CD4-positive, alpha-beta T cell treated with Interleukin-1 beta for 1 hour (primary cell): Measurements from ENCODE around the gene GALNT17.

Experiments
- DNase-seq, 2 donors: peaks; one replicate each; pipeline ENCODE4 v3.0.0-alpha.2; 2020 to 2022

Gene GALNT17

GRCh38 chr7:71342202-71342601 is 210.3 kb downstream of the GALNT17 start:
- DNase-seq = no peak

DNA sequence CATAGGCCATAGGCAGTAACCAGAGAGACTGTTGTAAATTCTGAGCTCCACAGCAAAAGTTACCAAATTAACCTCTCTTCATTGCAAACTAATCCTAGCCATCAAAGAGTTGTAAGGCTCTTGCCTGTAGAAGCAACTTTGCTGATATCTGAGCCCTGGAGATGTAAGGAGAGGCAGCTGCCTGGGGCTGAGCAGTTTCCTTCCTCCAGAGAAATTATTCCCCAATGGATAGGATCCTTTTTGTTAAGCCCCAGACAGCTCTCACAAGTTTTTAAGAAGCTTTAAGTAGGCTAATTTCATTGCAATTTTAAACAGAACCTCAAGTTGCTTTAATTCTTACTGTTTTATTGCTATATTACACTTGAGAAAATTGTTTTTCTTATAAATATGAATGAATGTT is 211.1 kb downstream of the GALNT17 start:
- no peak for DNase-seq

GRCh38 chr7:71343892-71344291 is 211.9 kb downstream of the GALNT17 start:
- no peak for DNase-seq

DNA sequence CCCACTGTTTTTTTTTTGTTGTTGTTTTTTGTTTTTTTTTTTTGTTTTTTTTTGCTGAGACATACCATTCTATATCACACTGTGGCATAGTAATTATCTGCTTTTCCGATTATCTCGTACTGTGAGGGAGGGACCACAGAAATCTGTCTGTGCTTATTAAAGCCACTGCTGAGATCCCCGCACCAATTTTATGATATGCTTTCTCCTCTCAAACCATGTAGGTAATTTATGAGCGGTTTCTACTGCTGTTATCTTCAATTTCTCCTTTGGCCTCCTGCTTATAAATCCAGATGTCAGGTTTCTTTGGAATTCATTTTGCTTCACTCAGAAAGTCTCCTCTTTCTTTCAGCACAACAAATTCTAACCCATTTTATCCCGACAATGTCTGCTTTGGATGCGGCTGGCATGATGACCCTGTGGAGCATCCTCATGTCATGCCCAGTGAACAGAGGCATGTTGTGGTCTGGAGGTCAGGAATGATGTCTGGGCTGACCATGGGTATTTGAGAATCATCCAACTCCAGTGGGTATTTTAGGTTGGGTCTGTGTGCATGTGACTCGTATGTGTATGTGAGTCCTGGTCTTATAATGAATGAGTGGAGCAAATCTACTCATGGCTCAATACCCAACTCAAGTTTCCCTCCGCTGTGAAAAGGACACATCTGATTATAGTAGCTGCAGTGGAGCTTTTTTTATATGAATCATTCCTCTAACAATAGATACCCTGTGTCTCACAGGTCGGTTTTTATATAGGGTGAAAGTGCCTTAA is 213.4 kb downstream of the GALNT17 start:
- DNase-seq = no peak

DNA sequence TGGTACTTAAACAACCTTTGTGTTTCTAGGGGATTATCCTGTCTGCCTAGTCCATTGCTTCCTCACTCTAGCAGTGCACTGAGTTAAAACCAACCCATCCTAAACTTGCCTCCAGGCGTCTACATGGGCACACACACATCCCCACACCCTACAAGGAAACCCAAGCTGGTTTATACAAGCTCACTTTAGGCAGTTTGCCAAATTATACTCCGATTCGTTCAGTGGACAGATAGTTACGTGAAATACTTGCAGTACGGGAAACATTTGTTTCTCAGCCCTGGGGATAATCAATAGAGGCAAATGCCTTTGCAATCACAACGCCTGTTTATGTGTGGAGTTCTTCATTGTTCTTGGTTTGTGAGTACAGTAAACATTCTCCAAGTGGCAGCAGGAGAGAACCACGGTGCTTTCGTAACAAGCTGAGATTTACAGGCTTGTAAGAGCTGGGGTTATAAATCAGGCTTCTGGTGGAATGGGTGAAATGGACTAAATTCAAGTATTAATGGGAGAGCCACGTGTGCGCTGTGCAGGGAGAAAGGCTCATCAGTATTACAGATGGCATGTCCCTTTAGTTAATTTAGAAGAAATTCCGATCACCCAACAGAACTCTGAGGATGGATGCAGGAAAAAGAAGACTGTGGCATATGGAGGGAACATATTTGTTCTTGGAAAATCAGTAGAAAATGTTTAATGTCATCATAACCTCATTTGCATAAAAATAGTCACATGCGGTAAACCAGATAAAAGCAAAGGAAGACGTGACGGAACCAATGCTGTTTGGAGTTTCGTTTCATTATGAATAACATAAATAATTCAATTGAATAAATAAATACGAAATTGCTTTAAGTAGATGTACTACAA is 217.1 kb downstream of the GALNT17 start:
- DNase-seq = no peak

GRCh38 chr7:71349682-71350481 is 217.9 kb downstream of the GALNT17 start:
- no peak for DNase-seq

DNA sequence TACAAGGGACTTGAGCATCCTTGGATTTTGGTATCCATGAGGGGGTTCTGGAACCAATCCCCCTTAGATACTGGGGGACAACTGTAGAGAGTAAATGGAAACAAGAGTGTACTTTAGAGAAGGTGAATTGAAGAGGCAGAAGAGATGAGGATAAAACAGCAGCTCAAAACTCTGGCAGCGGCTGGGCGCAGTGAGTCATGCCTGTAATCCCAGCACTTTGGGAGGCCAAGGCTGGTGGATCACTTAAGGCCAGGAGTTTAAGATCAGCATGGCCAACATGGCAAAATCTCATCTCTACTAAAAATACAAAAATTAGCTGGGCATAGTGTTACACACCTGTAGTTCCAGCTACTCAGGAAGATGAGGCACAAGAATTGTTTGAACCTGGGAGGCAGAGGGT is 218.7 kb downstream of the GALNT17 start:
- no peak for DNase-seq

- DNase-seq = no peak
Measured at GRCh38 chr7:71354716-71355115, 222.8 kb downstream of the GALNT17 start.

- DNase-seq = no peak
Measured at GRCh38 chr7:71361451-71362032, 229.6 kb downstream of the GALNT17 start.

DNA sequence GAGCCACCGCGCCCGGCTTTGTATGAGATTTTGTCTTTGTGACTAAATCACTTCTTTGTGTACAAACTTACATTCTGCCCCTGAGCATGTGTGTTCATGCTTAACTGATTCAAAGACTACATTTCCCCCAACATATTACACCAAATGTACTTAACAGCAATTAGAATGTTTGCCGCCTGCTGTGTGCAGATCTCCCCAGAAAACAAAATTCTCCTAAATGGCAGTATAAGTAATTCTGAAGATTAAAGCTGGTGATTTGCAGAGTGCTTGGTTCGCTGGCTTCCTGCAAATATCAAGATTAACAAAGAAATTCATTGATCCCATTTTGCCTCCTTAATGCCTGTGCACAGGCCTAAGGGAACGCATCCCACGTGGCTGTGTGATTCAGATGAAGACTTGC is 230.3 kb downstream of the GALNT17 start:
- no peak for DNase-seq

DNA sequence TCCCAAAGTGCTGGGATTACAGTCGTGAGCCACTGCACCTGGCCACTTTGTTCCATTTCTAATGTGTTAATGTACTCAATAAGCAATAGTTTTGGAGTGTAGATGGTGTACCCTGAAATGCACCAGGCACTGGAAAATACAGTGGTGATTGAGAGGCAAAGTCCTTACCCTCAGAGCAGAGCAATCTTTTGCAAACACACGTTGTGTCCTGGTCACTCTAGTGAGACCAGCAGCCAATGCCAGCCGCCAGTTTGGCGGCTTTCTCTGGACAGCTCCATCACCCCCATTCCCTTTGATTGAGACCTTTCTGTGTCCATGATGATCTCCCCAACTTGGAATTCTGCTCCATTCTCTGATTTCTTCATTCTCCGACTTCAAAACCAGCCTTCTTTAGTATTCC is 231.3 kb downstream of the GALNT17 start:
- no peak for DNase-seq

GRCh38 chr7:71363627-71364026 is 231.7 kb downstream of the GALNT17 start:
- no peak for DNase-seq

- no peak for DNase-seq
Measured at GRCh38 chr7:71364551-71364950, 232.6 kb downstream of the GALNT17 start.

DNA sequence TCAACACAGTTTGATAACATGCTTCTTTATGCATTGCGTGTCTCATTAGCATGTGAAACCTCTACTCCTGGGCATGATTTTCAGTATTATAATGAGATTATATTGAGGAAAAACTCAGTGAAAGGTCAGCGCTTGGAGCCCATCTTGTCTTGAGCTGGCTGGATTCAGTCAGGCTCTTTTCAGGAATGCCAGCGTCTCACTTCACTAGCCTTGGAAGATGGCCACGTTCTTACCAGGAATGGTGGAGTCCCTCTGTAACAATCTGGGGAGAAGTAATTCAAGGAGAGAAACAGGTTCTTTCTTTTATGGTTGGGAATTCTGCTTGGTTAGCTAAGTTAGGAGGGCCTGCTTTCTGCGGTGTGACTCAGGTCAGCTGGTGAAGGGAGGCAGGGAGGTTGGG is 241.0 kb downstream of the GALNT17 start:
- DNase-seq = no peak

DNA sequence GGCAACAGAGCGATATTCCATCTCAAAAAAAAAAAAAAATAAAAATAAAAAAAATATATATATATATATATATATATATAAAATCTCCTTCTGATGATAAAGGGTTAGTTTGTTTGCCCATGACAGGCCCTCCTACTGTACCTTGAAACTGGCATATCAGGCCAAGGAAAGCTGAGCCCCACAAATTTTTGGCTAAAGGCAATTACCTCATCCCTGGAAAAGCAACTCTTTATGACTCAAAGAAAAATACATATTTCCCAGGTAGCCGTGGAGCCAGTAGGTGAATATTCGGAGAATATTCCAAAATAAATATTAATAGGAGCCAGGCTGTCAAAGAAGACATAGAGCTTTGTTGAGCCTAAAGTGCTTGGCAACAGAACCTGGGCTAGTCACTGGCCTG is 245.1 kb downstream of the GALNT17 start:
- no peak for DNase-seq

GRCh38 chr7:71377469-71377868 is 245.5 kb downstream of the GALNT17 start:
- no peak for DNase-seq

DNA sequence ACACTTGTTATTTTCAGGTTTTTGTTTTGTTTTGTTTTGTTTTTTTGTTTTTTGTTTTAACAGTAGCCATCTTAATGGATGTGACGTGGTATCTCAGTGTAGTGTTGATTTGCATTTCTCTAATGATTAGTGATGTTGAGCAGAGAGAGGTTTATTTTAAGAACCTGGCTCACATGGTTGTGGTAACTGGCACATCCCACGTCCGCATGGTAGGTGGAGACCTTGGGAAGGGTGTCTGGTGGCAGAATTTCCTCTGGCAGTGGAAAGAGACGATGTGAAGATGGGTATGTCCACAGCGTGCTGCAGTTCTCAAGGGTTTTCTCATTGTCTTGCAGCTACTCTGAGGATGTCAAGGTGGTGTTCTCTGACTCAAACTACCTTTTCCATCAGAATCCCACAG is 252.2 kb downstream of the GALNT17 start:
- DNase-seq = no peak

DNA sequence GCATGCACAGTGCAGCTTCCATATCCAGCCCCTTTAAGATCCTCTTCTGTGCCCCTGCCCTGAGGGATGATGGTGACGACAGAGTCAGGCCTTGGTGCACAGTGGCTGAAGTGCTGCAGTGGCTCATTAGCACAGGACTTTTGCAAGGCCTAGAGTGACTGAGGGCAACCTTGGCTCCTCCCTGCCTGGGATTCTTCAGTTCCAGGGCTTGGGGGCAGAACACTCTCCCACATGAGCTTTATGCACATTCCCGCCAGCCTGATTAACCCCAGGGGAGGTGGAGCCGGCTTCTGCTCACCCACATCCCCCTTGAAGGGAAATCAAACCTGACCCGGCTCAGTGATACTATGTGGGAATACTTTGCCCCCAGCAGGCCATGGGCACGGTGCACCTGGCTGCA is 253.4 kb downstream of the GALNT17 start:
- no peak for DNase-seq

DNA sequence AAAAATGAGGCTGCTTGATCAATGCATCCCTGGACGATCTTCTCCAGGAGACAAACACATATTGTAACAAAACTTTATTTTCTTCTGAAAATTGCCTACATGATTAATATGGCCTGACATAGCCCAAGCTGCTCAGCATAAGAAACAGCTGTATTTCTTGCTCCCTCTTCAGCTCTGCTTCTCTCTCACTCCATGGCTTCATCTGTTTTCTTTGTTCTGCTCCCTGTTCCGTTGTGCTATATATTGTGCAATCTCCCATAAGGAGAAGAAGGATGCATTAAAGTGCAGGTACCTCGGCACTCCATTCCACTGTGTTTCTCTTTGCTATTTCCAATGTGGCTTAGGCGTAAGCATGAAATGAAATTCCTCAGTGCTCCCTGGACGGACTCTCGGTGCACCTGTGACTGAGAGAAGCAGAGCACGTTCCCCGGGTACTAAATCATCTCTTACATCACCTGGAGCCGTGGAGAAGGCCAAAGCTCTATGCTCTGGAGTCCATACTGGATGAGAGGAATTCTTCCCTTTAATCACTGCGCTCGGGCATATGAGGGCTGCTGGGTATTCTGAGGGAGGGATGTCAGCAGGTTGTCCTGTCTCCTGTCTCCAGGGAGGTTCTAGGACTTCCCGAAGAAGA is 254.3 kb downstream of the GALNT17 start:
- no peak for DNase-seq

DNA sequence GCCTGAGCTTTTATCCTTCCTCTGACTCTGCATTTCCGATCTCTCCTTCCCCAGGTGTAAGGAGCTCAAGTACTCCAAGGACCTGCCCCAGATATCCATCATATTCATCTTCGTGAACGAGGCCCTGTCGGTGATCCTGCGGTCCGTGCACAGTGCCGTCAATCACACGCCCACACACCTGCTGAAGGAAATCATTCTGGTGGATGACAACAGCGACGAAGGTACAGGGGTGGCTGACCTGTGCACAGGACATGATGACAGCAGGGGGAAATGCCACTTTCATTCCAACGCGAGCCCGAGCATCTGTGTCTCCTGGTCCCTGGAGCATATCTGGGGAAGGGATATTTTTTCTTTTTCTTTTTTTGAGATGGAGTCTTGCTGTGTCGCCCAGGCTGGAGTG is 256.2 kb downstream of the GALNT17 start:
- no peak for DNase-seq

DNA sequence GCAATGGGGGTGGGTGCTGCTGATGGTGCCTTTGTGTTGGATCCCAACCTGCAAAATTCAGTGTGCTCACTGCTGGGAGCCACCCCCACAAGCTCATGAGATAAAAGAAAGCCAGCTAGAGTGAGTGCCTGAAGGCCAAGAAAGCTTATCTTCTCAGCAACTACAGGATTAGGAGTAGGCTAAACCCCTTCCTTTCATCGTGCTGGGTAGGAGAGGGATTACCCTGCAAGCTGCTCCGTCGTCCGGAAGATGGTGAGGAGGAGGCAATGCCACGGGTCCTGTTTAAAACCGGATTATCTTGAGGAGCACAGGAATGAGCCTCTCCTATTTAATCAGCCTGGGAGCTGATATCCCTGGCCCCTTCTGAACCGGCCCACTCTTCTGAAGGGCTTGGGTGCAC is 258.0 kb downstream of the GALNT17 start:
- DNase-seq = no peak

DNA sequence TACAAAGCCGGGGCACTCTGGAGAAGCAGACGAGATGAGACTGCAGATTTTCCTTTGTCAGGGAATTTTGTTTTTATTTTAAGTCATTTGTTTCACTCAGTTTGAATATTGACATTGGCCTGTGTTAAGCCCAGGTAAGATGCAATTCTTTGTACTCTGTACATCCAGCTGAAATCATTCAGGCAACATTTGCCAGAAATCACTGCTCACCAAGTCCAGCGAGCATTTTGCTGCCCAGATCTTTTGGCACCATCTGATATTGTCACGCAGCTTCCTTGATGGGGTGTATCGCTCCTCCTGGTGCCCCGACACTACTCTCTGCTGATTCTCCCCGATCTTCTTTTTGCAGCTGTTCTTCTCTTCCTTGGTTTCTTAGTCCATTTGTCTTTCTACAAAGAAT is 261.7 kb downstream of the GALNT17 start:
- DNase-seq = no peak

- DNase-seq = no peak
Measured at GRCh38 chr7:71402684-71403083, 270.7 kb downstream of the GALNT17 start.
